Esophagus (tissue), 2 donors: ENCODE results near the gene ZC3H12A. TPM values are rescaled to one million over a fixed set of nuclear protein-coding genes. Genes with fewer than 3 reads are reported as not detected.

Source experiments
- H3K27ac ChIP-seq, 2 donors: one replicate each; pipeline ENCODE4 v1.5.1; 2013; ENCODE audit warnings: low read depth in 2 of 2, mild to moderate bottlenecking in 2 of 2, inconsistent platforms in 1 of 2, low read length in 1 of 2, moderate library complexity in 1 of 2
- H3K27me3 ChIP-seq, 2 donors: one replicate each; pipeline ENCODE4 v1.6.1; 2013; ENCODE audit warnings: low read length in 2 of 2, control low read depth in 1 of 2, mild to moderate bottlenecking in 1 of 2; ENCODE audit not compliant: insufficient read depth in 2 of 2, control insufficient read depth in 1 of 2
- H3K36me3 ChIP-seq, 2 donors: one replicate each; pipeline ENCODE4 v1.6.1; 2013; ENCODE audit warnings: low read length in 1 of 2; ENCODE audit not compliant: control insufficient read depth in 2 of 2, insufficient read depth in 2 of 2
- H3K4me1 ChIP-seq, 2 donors: one replicate each; pipeline ENCODE4 v1.6.1; 2013; ENCODE audit warnings: low read length in 1 of 2; ENCODE audit not compliant: control insufficient read depth in 2 of 2, insufficient read depth in 2 of 2
- H3K4me3 ChIP-seq, 2 donors: one replicate each; pipeline ENCODE4 v1.5.1; 2013; ENCODE audit warnings: low read length in 2 of 2, mild to moderate bottlenecking in 2 of 2, low read depth in 1 of 2, moderate library complexity in 1 of 2
- H3K9me3 ChIP-seq, 2 donors: one replicate each; pipeline ENCODE4 v1.6.1; 2013; ENCODE audit warnings: mild to moderate bottlenecking in 2 of 2, low read depth in 1 of 2, low read length in 1 of 2, moderate library complexity in 1 of 2; ENCODE audit not compliant: control insufficient read depth in 2 of 2, insufficient read depth in 1 of 2
- WGBS, 2 donors: extraction: QIAGEN DNeasy Blood & Tissue Kit; methylation state at CpG; one replicate each; pipeline ENCODE4 v1.1.7; 2013; 5-methylcytosine and 5-hydroxymethylcytosine counted together
- polyA plus RNA-seq, 2 donors: library from polyadenylated mRNA; stranded (reverse); fragments of 200-250 nt; gene quantifications; one replicate each; pipeline ENCODE4 v1.2.3, GENCODE V29; 2013
- donor health status: healthy with polysubstance abuse.
- donor health status: Bipolar disorder and iron deficiency.

Gene ZC3H12A
- polyA plus RNA-seq, 2 donors, result 17.6 to 25.3 TPM

GRCh38 chr1:37481289-37482003 lies 7.1 kb downstream of the ZC3H12A start:
- no peak overlapping the region for H3K4me3 ChIP-seq
- WGBS, 2 donors, result 77 to 82% methylated on average over 26 of the region's 26 CpGs

GRCh38 chr1:37482004-37482785 lies 7.8 kb downstream of the ZC3H12A start:
- H3K4me3 ChIP-seq, result no peak overlapping the region
- H3K9me3 ChIP-seq, result no peaks in the 10 kb centered on the region
- no peaks in the 10 kb centered on the region for H3K27me3 ChIP-seq
- H3K27ac ChIP-seq, result peak overlapping the region in 1 of 2 donors; percentile 98
- 84 to 93% methylated on average over 18 of the region's 18 CpGs for WGBS, 2 donors
- H3K4me1 ChIP-seq, result peaks cover 17 to 37% of the 10 kb centered on the region in 2 donors
- peaks cover 24 to 52% of the 10 kb centered on the region in 2 donors for H3K36me3 ChIP-seq

More at GRCh38 chr1:37481289-37482003, 7.1 kb downstream of the ZC3H12A start:
- peaks cover 24 to 52% of the 10 kb centered on the region in 2 donors for H3K36me3 ChIP-seq
- H3K27me3 ChIP-seq, result no peaks in the 10 kb centered on the region
- H3K9me3 ChIP-seq, result no peaks in the 10 kb centered on the region
- peaks cover 18 to 40% of the 10 kb centered on the region in 2 donors for H3K4me1 ChIP-seq
- H3K27ac ChIP-seq, result peak overlapping the region; percentile 36 to 98

GRCh38 chr1:37482796-37483744 lies 8.7 kb downstream of the ZC3H12A start:
- no peaks in the 10 kb centered on the region for H3K9me3 ChIP-seq
- peak overlapping the region in 1 of 2 donors; percentile 66 for H3K27ac ChIP-seq
- peaks cover 21 to 45% of the 10 kb centered on the region in 2 donors for H3K36me3 ChIP-seq
- 85 to 86% methylated on average over 28 to 29 of the region's 29 CpGs for WGBS, 2 donors
- H3K27me3 ChIP-seq, result no peaks in the 10 kb centered on the region
- H3K4me3 ChIP-seq, result no peak overlapping the region
- H3K4me1 ChIP-seq, result peaks cover 10 to 31% of the 10 kb centered on the region in 2 donors

GRCh38 chr1:37483785-37484184 lies 9.4 kb downstream of the ZC3H12A start:
- H3K4me3 ChIP-seq, result no peak overlapping the region

DNA sequence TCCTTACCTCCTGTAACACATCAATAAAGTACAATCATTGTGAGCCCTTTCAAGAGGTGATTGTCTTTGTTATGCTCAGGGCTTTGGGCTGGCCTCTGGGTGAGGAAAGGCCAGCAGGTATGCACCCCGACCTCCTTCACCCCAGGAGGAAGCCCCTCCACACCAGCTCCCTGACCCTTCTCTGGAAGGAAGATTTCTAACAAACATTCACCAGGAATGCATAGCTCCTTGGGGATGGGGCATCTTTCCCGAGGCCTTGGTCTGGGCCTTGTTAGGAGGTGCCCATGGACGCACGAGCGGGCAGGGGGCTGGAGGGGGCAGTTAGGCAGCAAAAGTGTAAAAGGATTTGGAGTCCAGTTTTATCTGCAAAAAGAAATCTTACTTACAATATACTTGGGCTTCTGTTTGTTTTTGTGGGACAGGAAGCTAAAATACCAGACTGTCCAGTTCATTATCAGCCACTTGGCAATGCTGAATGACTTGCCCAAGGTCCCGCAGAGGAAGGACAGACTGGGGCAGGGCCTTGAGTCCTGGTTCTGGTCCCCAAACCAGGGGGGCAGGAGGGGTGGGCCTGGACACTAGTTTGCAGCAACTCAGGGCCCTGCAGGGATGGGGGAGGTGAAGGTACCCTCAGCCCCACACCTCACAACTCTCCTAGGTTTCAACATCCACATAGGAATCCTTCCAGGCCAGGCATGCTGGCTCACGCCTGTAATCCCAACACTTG lies 10.1 kb downstream of the ZC3H12A start:
- Histone ChIP-seq H3K36me3 (peaks cover 30 to 42% of the 10 kb centered on the region in 2 donors), H3K4me1 (peaks cover 9 to 23% of the 10 kb centered on the region in 2 donors)
- WGBS, 2 donors, result 54 to 69% methylated on average over 7 of the region's 7 CpGs

More at GRCh38 chr1:37483785-37484184, 9.4 kb downstream of the ZC3H12A start:
- Histone ChIP-seq H3K36me3 (peaks cover 24 to 42% of the 10 kb centered on the region in 2 donors), H3K4me1 (peaks cover 9 to 26% of the 10 kb centered on the region in 2 donors), H3K27ac (peak overlapping the region in 1 of 2 donors; percentile 66), H3K27me3 (no peaks in the 10 kb centered on the region), H3K9me3 (no peaks in the 10 kb centered on the region)
- WGBS, 2 donors, result 69 to 75% methylated on average over 15 of the region's 15 CpGs

GRCh38 chr1:37485902-37486679 lies 11.7 kb downstream of the ZC3H12A start:
- Histone ChIP-seq H3K27ac (peak overlapping the region; percentile 50 to 87), H3K4me3 (no peak overlapping the region), H3K36me3 (peaks cover 23 to 34% of the 10 kb centered on the region in 2 donors), H3K4me1 (peaks cover 4 to 13% of the 10 kb centered on the region in 2 donors), H3K27me3 (no peaks in the 10 kb centered on the region), H3K9me3 (no peaks in the 10 kb centered on the region)
- WGBS, 2 donors, result 33 to 49% methylated on average over 5 to 6 of the region's 6 CpGs

More for the DNA sequence above, 10.1 kb downstream of the ZC3H12A start:
- Histone ChIP-seq H3K27me3 (no peaks in the 10 kb centered on the region), H3K9me3 (no peaks in the 10 kb centered on the region), H3K27ac (peak overlapping the region; percentile 66 to 76), H3K4me3 (no peak overlapping the region)

DNA sequence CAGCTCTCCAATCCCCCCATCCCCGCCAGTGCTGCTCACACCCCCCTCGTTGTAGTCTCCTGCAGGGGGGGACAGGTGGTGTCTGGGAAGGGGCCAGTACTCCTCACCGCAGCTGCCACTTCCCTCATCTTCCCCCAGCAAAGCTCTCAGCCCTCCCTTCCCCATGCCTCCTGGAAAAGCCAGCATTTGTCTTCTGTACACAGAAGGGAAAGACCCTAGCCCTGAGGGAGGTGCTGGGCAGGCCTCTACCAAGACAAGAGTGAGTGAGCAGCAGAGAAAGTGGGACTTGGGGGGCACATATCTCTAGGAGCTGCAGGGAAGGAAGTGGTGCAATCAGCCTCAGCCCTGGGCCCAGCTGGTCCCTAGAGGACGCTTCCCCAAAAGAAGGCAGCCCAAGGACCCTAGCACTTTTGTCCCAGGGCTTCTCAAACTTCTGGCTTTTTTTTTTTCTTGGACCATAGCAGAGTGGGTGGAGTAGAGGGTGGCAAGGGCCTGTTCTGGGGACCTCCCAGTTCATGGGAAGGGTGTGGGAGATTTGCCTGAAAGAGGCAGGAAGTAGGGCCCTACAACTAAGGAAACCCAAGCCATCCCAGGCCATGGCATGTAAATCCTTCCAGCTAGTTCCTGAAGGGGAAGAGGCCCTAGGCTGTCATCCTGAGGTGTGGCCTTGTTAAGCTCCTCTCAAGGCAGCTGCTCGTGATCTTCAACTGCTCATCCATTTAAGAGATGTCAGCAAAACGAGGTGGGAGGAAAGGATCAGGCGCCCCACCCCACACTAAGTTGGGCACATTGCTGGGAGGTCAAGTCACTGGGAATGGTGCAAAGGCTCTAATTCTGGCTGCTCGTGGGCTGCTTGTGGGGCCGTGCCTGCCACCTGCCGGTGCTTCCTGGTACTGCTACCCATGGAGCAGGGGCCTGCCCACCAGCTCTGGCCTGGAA lies 12.6 kb downstream of the ZC3H12A start:
- Histone ChIP-seq H3K4me3 (no peak overlapping the region), H3K4me1 (peaks cover 4 to 13% of the 10 kb centered on the region in 2 donors), H3K9me3 (no peaks in the 10 kb centered on the region), H3K27ac (peak overlapping the region; percentile 50 to 87), H3K36me3 (peaks cover 16 to 29% of the 10 kb centered on the region in 2 donors), H3K27me3 (no peaks in the 10 kb centered on the region)
- WGBS, 2 donors, result 17 to 20% methylated on average over 10 of the region's 10 CpGs
